OCI-LY7 (cell line): ENCODE measurements around the gene ACP1. TPM values are rescaled to one million over a fixed set of nuclear protein-coding genes. Genes with fewer than 3 reads are reported as not detected.

ENCODE experiments used
- BruUV-seq: library from RNA; stranded (reverse); fragments of 400-500 nt; replicated peaks from 2 replicates; lab custom pipeline; 2021; lab: Mats Ljungman, UMichigan
- CTCF ChIA-PET: fragments of 300-600 bp; sonication (Branson Sonifier 250); formaldehyde crosslinking; loops from one replicate; lab custom pipeline; 2022; ENCODE audit warnings: antibody characterized with exemption; ENCODE audit not compliant: unreplicated experiment; lab: Charles Lee
- POLR2A ChIA-PET: fragments of 300-600 bp; sonication (Branson Sonifier 250); formaldehyde crosslinking; loops from one replicate; lab custom pipeline; 2022; ENCODE audit warnings: antibody characterized with exemption; lab: Charles Lee
- DNase-seq: peaks from one replicate; pipeline ENCODE4 v3.0.0-alpha.2; 2015; ENCODE audit warnings: low spot score
- H2AFZ ChIP-seq: fragments of 200-600 bp; sonication (generic), shearing (Covaris generic); 2 replicates; pipeline ENCODE4 v1.6.1; 2014; ENCODE audit warnings: mild to moderate bottlenecking, antibody characterized with exemption, low read length, moderate library complexity
- H3K27ac ChIP-seq: fragments of 200-600 bp; sonication (generic); 2 replicates; pipeline ENCODE4 v1.5.1; 2014; ENCODE audit warnings: mixed run types, low read depth, mild to moderate bottlenecking, moderate library complexity, low read length, inconsistent platforms; ENCODE audit not compliant: poor library complexity, severe bottlenecking
- H3K36me3 ChIP-seq: fragments of 200-600 bp; sonication (generic); 2 replicates; pipeline ENCODE4 v1.6.1; 2014; ENCODE audit warnings: mild to moderate bottlenecking, antibody characterized with exemption, low read length, moderate library complexity, mixed read lengths; ENCODE audit not compliant: insufficient read depth
- H3K4me1 ChIP-seq: fragments of 200-600 bp; sonication (generic); 2 replicates; pipeline ENCODE4 v1.5.1; 2014; ENCODE audit warnings: mild to moderate bottlenecking, low read length; ENCODE audit not compliant: insufficient read depth, poor library complexity, severe bottlenecking
- H3K4me2 ChIP-seq: fragments of 200-600 bp; sonication (generic); 2 replicates; pipeline ENCODE4 v1.6.1; 2014; ENCODE audit warnings: mild to moderate bottlenecking, low read length
- H3K4me3 ChIP-seq: fragments of 200-600 bp; sonication (generic); 2 replicates; pipeline ENCODE4 v1.5.1; 2014; ENCODE audit warnings: mild to moderate bottlenecking, low read depth, low read length; ENCODE audit not compliant: poor library complexity, severe bottlenecking
- H3K79me2 ChIP-seq: fragments of 200-600 bp; sonication (generic); 2 replicates; pipeline ENCODE4 v1.6.1; 2016; ENCODE audit warnings: low read depth, mild to moderate bottlenecking, low read length, moderate library complexity, mixed read lengths; ENCODE audit not compliant: insufficient read depth
- H3K9me2 ChIP-seq: fragments of 200-600 bp; sonication (generic); 2 replicates; pipeline ENCODE4 v1.6.1; 2016; ENCODE audit warnings: mild to moderate bottlenecking, low read length, mixed read lengths; ENCODE audit not compliant: insufficient read depth
- H3K9me3 ChIP-seq: fragments of 200-600 bp; sonication (generic); 2 replicates; pipeline ENCODE4 v1.6.1; 2014; ENCODE audit warnings: mild to moderate bottlenecking, mixed run types, low read length, mixed read lengths
- H4K20me1 ChIP-seq: fragments of 200-600 bp; sonication (generic); 2 replicates; pipeline ENCODE4 v1.6.1; 2014; ENCODE audit warnings: mild to moderate bottlenecking, antibody characterized with exemption, low read length, moderate library complexity, mixed read lengths; ENCODE audit not compliant: insufficient read depth
- EZH2phosphoT487 ChIP-seq: fragments of 200-600 bp; sonication (generic); IDR thresholded peaks from 2 replicates; pipeline ENCODE4 v1.6.1; 2018; ENCODE audit warnings: low read depth, borderline replicate concordance, mild to moderate bottlenecking, mixed run types, antibody characterized with exemption, low read length, moderate library complexity, mixed read lengths
- intact Hi-C: fragments of 100-400 bp; cut with micrococcal nuclease; formaldehyde crosslinking; loops from one replicate; pipeline ENCODE4 v1.10.0; 2022; ENCODE audit not compliant: unreplicated experiment
- total RNA-seq, 2 experiments: library from RNA; depleted of rRNA in 1 of 2; stranded (reverse); fragments of >200 nt in 1 of 2; shearing (Covaris generic) in 1 of 2; gene quantifications; 2 replicates each; pipeline ENCODE4 v1.2.3, GENCODE V29; 2014 to 2022
- TF ChIP-seq, protein P1 (sequence below): fragments of 200-600 bp; sonication (generic); conservative IDR thresholded peaks from 2 replicates; pipeline ENCODE4 v1.5.1; 2014; ENCODE audit warnings: mild to moderate bottlenecking, antibody characterized with exemption, low read length, moderate library complexity, mixed read lengths

The ACP1 gene
- total RNA-seq, 2 experiments from 2014 or later, result 99.0 to 124 TPM

DNA sequence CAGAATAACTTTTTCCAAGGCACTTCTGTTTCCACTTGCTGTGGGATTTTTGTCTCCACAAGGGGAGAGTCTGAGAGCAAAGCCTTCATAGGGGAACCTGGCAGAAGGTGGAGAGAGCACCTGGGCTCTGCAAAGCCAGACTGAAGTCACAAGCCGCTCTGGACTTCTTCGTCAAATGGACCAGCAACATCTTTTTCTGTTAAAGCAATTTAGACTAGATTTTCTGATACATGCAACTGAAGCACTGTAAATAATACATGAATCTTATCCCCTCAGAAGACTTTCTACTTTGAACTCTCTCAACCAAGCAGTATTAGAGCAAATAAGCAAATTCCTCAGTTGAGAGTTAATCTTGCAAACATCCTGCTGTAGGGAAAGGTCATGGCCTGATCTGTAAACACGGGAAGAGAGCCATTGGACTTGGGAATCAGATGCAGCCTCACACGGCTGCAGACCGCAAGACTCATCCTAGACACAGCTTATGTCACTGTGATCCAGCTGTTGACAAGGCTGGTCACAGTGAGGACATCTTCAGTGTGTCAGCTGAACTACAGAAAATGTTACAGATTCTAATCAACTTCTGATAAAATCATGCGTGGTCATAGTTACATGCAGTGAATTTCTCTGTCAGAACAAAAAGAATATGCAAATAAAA is 4.1 kb upstream of the ACP1 start:
- Histone ChIP-seq H3K27ac (no peak overlapping the region), H3K4me3 (no peak overlapping the region), H3K4me1 (peaks cover 13% of the 10 kb centered on the region), H3K4me2 (no peak overlapping the region), H3K9me3 (peaks cover 14% of the 10 kb centered on the region), H3K36me3 (no peaks in the 10 kb centered on the region), H2AFZ (no peak overlapping the region), H3K79me2 (peaks cover 8% of the 10 kb centered on the region), H4K20me1 (peaks cover 5% of the 10 kb centered on the region; the same call in 1 of the 2 replicates), H3K9me2 (no peaks in the 10 kb centered on the region)
- ChIA-PET CTCF (no interaction called here), POLR2A (interaction anchor here (1.8 kb wide), 1 partner anchor 21 kb away, joined by 3 read pairs; no protein-coding TSS in a partner anchor)
- TF ChIP-seq EZH2phosphoT487, result no peak
- TF ChIP-seq, protein P1, sequence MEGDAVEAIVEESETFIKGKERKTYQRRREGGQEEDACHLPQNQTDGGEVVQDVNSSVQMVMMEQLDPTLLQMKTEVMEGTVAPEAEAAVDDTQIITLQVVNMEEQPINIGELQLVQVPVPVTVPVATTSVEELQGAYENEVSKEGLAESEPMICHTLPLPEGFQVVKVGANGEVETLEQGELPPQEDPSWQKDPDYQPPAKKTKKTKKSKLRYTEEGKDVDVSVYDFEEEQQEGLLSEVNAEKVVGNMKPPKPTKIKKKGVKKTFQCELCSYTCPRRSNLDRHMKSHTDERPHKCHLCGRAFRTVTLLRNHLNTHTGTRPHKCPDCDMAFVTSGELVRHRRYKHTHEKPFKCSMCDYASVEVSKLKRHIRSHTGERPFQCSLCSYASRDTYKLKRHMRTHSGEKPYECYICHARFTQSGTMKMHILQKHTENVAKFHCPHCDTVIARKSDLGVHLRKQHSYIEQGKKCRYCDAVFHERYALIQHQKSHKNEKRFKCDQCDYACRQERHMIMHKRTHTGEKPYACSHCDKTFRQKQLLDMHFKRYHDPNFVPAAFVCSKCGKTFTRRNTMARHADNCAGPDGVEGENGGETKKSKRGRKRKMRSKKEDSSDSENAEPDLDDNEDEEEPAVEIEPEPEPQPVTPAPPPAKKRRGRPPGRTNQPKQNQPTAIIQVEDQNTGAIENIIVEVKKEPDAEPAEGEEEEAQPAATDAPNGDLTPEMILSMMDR, result no peak
- intact Hi-C loops, result loop anchor here (10.0 kb wide), 1 partner anchor 174 kb away; no protein-coding TSS in a partner anchor
- DNase-seq, result no peak
- no TSS peak for BruUV-seq

- H3K4me3 ChIP-seq, result no peak overlapping the region
- H2AFZ ChIP-seq, result no peak overlapping the region
- ChIA-PET CTCF (no interaction called here), POLR2A (interaction anchor here (1.0 to 1.8 kb wide), 2 partner anchors 22 to 416 kb away, joined by 3 read pairs; no protein-coding TSS in a partner anchor)
- DNase-seq, result no peak
- H4K20me1 ChIP-seq, result peaks cover 20% of the 10 kb centered on the region
- TF ChIP-seq EZH2phosphoT487, result no peak
- TF ChIP-seq, protein P1, result no peak
- peaks cover 23% of the 10 kb centered on the region for H3K79me2 ChIP-seq
- H3K36me3 ChIP-seq, result peaks cover 7% of the 10 kb centered on the region
- H3K4me2 ChIP-seq, result no peak overlapping the region
- no peaks in the 10 kb centered on the region for H3K9me2 ChIP-seq
- BruUV-seq, result no TSS peak
- intact Hi-C loops, result loop anchor here (10.0 kb wide), 1 partner anchor 173 kb away; no protein-coding TSS in a partner anchor
- no peak overlapping the region for H3K27ac ChIP-seq
- H3K4me1 ChIP-seq, result peaks cover 28% of the 10 kb centered on the region
- peaks cover 14% of the 10 kb centered on the region for H3K9me3 ChIP-seq
These were observed 2.6 kb upstream of the ACP1 start for GRCh38 chr2:262117-262516.
